ENCODE measurements around the gene SLC15A5. TPM values are rescaled to one million over a fixed set of nuclear protein-coding genes. Genes with fewer than 3 reads are reported as not detected.
A peak's percentile ranks its signal among the peaks of the same experiment; 100 is the strongest.

Gene SLC15A5
- total RNA-seq, 2 donors from 2014 or later: not detected

DNA sequence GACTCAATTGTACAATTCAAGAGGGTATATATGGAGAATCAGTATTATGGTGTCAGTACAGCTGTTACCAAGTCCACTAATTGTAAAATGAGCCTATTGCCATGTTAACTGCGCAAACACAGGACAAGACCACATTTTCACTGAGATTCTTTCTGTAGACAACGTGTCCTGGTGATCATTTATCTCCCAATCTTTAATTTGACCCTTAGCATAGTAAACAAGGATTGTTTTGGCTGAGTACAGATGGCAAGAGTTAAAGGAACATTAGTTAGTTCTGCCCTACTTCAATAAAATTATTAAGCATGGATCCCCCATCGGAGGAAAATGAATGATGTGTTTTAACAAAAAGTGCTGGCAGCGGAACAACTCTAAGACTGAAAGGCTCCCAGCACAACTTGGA lies 36.1 kb downstream of the SLC15A5 start:
- no peaks in the 10 kb centered on the region for H3K36me3 ChIP-seq
- no peak for TF ChIP-seq POLR2A (IDR thresholded peaks at IDR 0.05)
- H3K27me3 ChIP-seq (replicated peaks; ENCODE audit: insufficient read depth): no peaks in the 10 kb centered on the region
- DNase-seq (ENCODE audit: low spot score): no peak
- no peaks in the 10 kb centered on the region for H3K9me3 ChIP-seq
- whole genome bisulfite sequencing: 66% methylated on average over 4 of the region's 4 CpGs
- intact Hi-C loops (cut with DNase I): no loop called here
- H3K27ac ChIP-seq: no peak overlapping the region
- no peaks in the 10 kb centered on the region for H3K4me1 ChIP-seq (replicated peaks)
- no peak overlapping the region for H3K4me3 ChIP-seq

DNA sequence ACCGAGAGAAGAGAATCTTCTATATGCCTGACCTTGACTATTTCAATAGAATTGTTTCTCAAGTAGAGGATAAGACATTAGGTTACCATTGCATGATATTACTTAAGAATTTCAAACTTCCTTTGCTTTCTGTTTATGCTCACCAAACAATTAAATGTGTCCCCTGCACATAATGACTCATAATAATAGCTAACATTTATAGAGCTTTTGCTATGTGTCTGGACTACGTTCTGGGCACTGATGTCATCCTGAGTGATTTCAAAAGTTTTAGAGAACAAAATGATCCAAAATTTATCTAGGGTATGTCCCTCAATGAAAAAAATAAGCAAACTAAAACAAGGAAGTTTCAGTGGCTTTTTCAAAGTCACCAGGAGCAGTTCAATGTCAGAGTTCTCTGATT lies 38.8 kb downstream of the SLC15A5 start:
- Histone ChIP-seq H3K27me3 (replicated peaks; ENCODE audit: insufficient read depth) (no peaks in the 10 kb centered on the region), H3K4me1 (replicated peaks) (no peaks in the 10 kb centered on the region), H3K9me3 (no peaks in the 10 kb centered on the region), H3K36me3 (no peaks in the 10 kb centered on the region), H3K4me3 (no peak overlapping the region), H3K27ac (no peak overlapping the region)
- WGBS: 58% methylated on average over 2 of the region's 2 CpGs
- intact Hi-C loops (cut with DNase I): no loop called here
- DNase-seq (ENCODE audit: low spot score): no peak
- TF ChIP-seq POLR2AphosphoS5 (IDR thresholded peaks at IDR 0.05): peak; percentile 21
- TF ChIP-seq, protein P1, sequence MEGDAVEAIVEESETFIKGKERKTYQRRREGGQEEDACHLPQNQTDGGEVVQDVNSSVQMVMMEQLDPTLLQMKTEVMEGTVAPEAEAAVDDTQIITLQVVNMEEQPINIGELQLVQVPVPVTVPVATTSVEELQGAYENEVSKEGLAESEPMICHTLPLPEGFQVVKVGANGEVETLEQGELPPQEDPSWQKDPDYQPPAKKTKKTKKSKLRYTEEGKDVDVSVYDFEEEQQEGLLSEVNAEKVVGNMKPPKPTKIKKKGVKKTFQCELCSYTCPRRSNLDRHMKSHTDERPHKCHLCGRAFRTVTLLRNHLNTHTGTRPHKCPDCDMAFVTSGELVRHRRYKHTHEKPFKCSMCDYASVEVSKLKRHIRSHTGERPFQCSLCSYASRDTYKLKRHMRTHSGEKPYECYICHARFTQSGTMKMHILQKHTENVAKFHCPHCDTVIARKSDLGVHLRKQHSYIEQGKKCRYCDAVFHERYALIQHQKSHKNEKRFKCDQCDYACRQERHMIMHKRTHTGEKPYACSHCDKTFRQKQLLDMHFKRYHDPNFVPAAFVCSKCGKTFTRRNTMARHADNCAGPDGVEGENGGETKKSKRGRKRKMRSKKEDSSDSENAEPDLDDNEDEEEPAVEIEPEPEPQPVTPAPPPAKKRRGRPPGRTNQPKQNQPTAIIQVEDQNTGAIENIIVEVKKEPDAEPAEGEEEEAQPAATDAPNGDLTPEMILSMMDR (IDR thresholded peaks at IDR 0.05): no peak
- TF ChIP-seq POLR2A (IDR thresholded peaks at IDR 0.05): no peak

DNA sequence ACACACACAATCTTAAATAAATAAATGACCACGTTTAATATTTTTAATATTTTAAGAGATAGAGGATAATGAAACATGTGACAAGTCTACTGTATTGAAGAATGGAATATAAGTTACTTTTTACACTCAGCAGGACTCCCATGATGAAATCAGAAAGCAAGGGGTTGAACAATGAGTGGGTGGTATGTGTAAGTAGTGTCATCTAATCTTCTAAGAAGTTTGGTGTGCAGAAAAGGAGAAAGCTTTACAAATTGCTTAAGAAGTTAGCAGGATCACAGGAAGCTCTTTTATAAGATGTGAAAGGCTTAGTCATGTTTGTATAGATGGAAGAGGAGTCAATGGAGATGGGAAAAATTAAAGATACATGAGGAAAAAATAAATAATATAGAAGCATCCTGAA lies 47.8 kb downstream of the SLC15A5 start:
- WGBS: 52% methylated on average over 1 of the region's 1 CpG
- H3K4me1 ChIP-seq (replicated peaks): no peaks in the 10 kb centered on the region
- intact Hi-C loops (cut with DNase I): no loop called here

DNA sequence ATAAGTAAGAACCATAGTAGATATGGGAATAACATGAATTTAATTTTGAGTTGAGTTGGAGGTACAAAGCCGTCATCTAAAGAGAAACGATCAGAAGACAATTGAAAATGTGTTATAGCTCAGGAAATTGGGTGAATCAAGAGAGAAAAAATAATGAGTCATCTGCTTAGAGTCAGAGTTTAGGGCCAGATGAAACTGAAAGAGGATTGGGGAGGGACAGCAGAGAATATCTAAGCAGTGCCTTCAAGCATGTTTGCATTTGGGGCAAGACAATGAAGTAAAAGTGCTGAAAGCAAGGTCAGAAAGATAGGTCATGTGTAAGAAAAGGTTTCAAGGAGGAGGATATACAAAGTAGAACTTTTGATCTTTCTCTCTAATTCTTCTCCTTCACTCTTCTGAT lies 49.4 kb downstream of the SLC15A5 start:
- no peak for DNase-seq (ENCODE audit: low spot score)
- Histone ChIP-seq H3K27ac (no peak overlapping the region), H3K36me3 (no peaks in the 10 kb centered on the region), H3K4me1 (replicated peaks) (no peaks in the 10 kb centered on the region), H3K4me3 (no peak overlapping the region), H3K9me3 (no peaks in the 10 kb centered on the region), H3K27me3 (replicated peaks; ENCODE audit: insufficient read depth) (no peaks in the 10 kb centered on the region)
- TF ChIP-seq POLR2AphosphoS5 (IDR thresholded peaks at IDR 0.05): no peak
- TF ChIP-seq, protein P1 (IDR thresholded peaks at IDR 0.05): no peak
- no peak for TF ChIP-seq POLR2A (IDR thresholded peaks at IDR 0.05)
- intact Hi-C loops (cut with DNase I): no loop called here
- 66% methylated on average over 2 of the region's 2 CpGs for WGBS

More for the DNA sequence above, 47.8 kb downstream of the SLC15A5 start:
- H3K36me3 ChIP-seq: no peaks in the 10 kb centered on the region
- no peak for DNase-seq (ENCODE audit: low spot score)
- H3K27me3 ChIP-seq (replicated peaks; ENCODE audit: insufficient read depth): no peaks in the 10 kb centered on the region
- no peak overlapping the region for H3K27ac ChIP-seq
- no peaks in the 10 kb centered on the region for H3K9me3 ChIP-seq
- TF ChIP-seq, protein P1 (IDR thresholded peaks at IDR 0.05): no peak
- TF ChIP-seq POLR2AphosphoS5 (IDR thresholded peaks at IDR 0.05): no peak
- no peak for TF ChIP-seq POLR2A (IDR thresholded peaks at IDR 0.05)
- H3K4me3 ChIP-seq: no peak overlapping the region

DNA sequence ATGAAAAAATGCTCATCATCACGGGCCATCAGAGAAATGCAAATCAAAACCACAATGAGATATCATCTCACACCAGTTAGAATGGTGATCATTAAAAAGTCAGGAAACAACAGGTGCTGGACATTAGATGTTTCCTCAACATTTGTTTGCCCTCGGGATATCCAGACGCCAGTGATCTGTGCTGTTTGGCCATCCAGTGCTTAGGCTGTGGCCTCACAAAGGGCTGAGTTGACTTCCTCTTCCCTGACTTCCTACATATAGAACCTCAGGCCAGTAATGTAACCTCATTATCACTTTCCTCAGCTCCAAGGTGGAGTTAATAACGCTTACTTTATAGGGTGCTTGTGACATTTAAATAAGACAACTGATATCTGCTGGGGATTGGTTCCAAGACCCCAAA lies 51.8 kb downstream of the SLC15A5 start:
- no peaks in the 10 kb centered on the region for H3K9me3 ChIP-seq
- intact Hi-C loops (cut with DNase I): no loop called here
- no peak overlapping the region for H3K27ac ChIP-seq
- DNase-seq (ENCODE audit: low spot score): no peak
- H3K4me3 ChIP-seq: no peak overlapping the region
- 44% methylated on average over 4 of the region's 4 CpGs for WGBS
- no peaks in the 10 kb centered on the region for H3K36me3 ChIP-seq
- H3K27me3 ChIP-seq (replicated peaks; ENCODE audit: insufficient read depth): no peaks in the 10 kb centered on the region
- no peaks in the 10 kb centered on the region for H3K4me1 ChIP-seq (replicated peaks)
- TF ChIP-seq, protein P1 (IDR thresholded peaks at IDR 0.05): no peak
- no peak for TF ChIP-seq POLR2A (IDR thresholded peaks at IDR 0.05)
- TF ChIP-seq POLR2AphosphoS5 (IDR thresholded peaks at IDR 0.05): no peak
